ENCODE data around the gene GNG7. TPM values are rescaled to one million over a fixed set of nuclear protein-coding genes. Genes with fewer than 3 reads are reported as not detected.

The GNG7 gene
- total RNA-seq, 2 donors from 2014 or later = 12.3 to 12.4 TPM

DNA sequence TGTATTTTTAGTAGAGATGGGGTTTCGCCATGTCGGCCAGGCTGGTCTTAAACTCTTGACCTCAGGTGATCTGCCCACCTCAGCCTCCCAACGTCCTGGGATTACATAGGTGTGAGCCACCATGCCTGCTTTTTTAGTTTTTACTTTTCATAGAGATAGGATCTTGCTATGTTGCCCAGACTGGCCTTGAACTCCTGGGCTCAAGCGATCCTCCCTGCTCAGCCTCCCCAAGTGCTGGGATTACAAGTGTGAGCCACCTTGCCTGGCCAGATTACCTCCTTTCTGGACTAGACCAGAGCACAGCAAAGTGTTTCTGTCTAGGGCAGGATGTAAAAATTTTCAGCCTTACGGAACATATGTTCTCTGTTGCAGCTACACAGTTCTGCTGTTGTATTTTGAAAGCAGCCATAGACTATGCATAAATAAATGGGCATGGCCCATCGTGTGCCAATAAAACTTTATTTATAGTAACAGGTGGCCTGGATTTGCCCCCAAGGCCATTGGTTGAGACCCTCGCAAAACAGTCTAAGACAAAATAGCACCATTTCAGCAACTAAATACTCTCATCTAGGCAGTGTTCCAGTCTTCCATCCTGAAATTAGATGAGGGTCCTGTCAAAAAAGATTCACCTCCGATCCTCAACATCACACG lies 36.0 kb downstream of the GNG7 start:
- no peak overlapping the region for H3K4me3 Mint-ChIP-seq
- H3K9me3 Mint-ChIP-seq = peaks cover 18% of the 10 kb centered on the region
- no peak overlapping the region for H3K27ac ChIP-seq (ENCODE audit: low read depth, low read length)
- no peak overlapping the region for H3K27ac Mint-ChIP-seq
- TF ChIP-seq, protein P1, sequence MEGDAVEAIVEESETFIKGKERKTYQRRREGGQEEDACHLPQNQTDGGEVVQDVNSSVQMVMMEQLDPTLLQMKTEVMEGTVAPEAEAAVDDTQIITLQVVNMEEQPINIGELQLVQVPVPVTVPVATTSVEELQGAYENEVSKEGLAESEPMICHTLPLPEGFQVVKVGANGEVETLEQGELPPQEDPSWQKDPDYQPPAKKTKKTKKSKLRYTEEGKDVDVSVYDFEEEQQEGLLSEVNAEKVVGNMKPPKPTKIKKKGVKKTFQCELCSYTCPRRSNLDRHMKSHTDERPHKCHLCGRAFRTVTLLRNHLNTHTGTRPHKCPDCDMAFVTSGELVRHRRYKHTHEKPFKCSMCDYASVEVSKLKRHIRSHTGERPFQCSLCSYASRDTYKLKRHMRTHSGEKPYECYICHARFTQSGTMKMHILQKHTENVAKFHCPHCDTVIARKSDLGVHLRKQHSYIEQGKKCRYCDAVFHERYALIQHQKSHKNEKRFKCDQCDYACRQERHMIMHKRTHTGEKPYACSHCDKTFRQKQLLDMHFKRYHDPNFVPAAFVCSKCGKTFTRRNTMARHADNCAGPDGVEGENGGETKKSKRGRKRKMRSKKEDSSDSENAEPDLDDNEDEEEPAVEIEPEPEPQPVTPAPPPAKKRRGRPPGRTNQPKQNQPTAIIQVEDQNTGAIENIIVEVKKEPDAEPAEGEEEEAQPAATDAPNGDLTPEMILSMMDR (conservative IDR thresholded peaks at IDR 0.05) = no peak
- DNase-seq = no peak
- H3K4me3 ChIP-seq (ENCODE audit: low read length) = no peak overlapping the region
- 87 to 91% methylated on average over 8 to 9 of the region's 9 CpGs for WGBS, 2 experiments (ENCODE audit: insufficient coverage in 1 of 2, insufficient read length in 1 of 2)
- no peaks in the 10 kb centered on the region for H3K27me3 ChIP-seq (ENCODE audit: control insufficient read depth, insufficient read depth, low read length, poor library complexity, severe bottlenecking)
- peaks cover 7% of the 10 kb centered on the region for H3K9me3 ChIP-seq (ENCODE audit: control insufficient read depth, low read length)
- peaks cover 2% of the 10 kb centered on the region for H3K36me3 Mint-ChIP-seq (ENCODE audit: low read depth)
- no peak overlapping the region for H3K9ac ChIP-seq (ENCODE audit: extremely low read depth, low read length, poor library complexity, severe bottlenecking)
- no peaks in the 10 kb centered on the region for H3K36me3 ChIP-seq (ENCODE audit: control insufficient read depth, insufficient read depth, low read length)
- no peaks in the 10 kb centered on the region for H3K4me1 ChIP-seq (ENCODE audit: control insufficient read depth, insufficient read depth, low read length)
- H3K4me1 Mint-ChIP-seq = no peaks in the 10 kb centered on the region
- H3K27me3 Mint-ChIP-seq (ENCODE audit: insufficient read depth) = peaks cover 2% of the 10 kb centered on the region

DNA sequence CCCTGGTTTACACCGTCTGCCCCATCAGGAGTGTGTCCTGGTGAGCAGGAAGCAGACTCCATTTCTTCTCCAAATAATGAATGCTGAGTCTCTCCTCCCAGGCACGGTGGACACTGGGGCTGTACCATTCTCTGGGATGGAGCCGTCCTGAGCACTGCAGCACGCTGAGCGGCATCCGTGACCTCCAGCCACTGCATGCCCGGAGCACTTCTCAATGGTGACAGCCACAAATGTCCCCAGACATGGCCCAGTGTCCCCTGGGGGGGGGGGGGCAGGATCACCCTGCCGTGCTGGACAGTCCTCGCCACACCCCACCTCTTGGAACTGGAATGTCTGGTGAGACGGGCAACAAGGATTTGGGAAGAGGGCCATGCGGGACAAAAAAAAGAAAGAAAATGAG lies 37.4 kb downstream of the GNG7 start:
- no peak overlapping the region for H3K4me3 ChIP-seq (ENCODE audit: low read length)
- H3K36me3 ChIP-seq (ENCODE audit: control insufficient read depth, insufficient read depth, low read length) = no peaks in the 10 kb centered on the region
- no peak overlapping the region for H3K27ac Mint-ChIP-seq
- H3K36me3 Mint-ChIP-seq (ENCODE audit: low read depth) = peaks cover 2% of the 10 kb centered on the region
- H3K27ac ChIP-seq (ENCODE audit: low read depth, low read length) = no peak overlapping the region
- H3K9me3 ChIP-seq (ENCODE audit: control insufficient read depth, low read length) = peaks cover 7% of the 10 kb centered on the region
- peaks cover 2% of the 10 kb centered on the region for H3K27me3 Mint-ChIP-seq (ENCODE audit: insufficient read depth)
- TF ChIP-seq, protein P1 (conservative IDR thresholded peaks at IDR 0.05) = no peak
- no peaks in the 10 kb centered on the region for H3K27me3 ChIP-seq (ENCODE audit: control insufficient read depth, insufficient read depth, low read length, poor library complexity, severe bottlenecking)
- 92 to 96% methylated on average over 8 to 10 of the region's 11 CpGs for WGBS, 2 experiments (ENCODE audit: insufficient coverage in 1 of 2, insufficient read length in 1 of 2)
- peaks cover 19% of the 10 kb centered on the region for H3K9me3 Mint-ChIP-seq
- H3K4me1 ChIP-seq (ENCODE audit: control insufficient read depth, insufficient read depth, low read length) = no peaks in the 10 kb centered on the region
- no peak for DNase-seq
- H3K9ac ChIP-seq (ENCODE audit: extremely low read depth, low read length, poor library complexity, severe bottlenecking) = no peak overlapping the region
- H3K4me1 Mint-ChIP-seq = no peaks in the 10 kb centered on the region
- H3K4me3 Mint-ChIP-seq = no peak overlapping the region

DNA sequence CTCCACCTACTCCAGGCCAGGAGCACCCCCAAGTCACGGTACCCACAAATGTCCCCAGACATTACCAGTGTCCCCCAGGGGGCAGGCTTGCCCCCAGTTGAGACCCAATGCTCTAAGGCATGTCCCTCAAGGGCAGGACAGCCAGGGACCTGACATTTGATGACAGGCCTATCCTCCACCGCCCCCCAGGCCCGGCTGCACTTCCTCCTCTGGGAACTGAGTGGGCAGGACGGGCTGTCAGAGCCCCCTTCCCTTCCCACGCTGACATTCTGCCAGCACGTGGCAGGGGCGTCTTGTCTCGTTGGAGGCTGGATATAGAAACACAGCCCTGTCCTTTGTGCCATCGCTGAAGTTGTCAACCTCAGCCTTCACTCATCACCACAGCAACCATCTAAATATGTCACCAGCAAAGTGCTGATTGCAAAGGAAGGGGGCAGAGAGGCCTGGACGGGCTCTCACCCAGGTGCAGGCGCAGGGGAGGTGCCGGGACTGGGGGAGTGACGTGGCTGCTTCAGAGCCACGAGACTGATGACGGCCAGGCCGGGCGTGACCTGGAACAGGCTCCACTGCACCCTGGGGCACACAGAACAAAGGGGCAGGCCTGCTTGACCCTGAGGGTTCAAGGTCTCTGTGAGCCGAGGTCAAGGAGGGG lies 38.4 kb downstream of the GNG7 start:
- Mint-ChIP-seq H3K36me3 (ENCODE audit: low read depth) (no peaks in the 10 kb centered on the region), H3K27ac (no peak overlapping the region), H3K4me3 (no peak overlapping the region), H3K4me1 (no peaks in the 10 kb centered on the region), H3K27me3 (ENCODE audit: insufficient read depth) (peaks cover 2% of the 10 kb centered on the region), H3K9me3 (peaks cover 19% of the 10 kb centered on the region)
- Histone ChIP-seq H3K9me3 (ENCODE audit: control insufficient read depth, low read length) (peaks cover 7% of the 10 kb centered on the region), H3K4me1 (ENCODE audit: control insufficient read depth, insufficient read depth, low read length) (no peaks in the 10 kb centered on the region), H3K27ac (ENCODE audit: low read depth, low read length) (no peak overlapping the region), H3K27me3 (ENCODE audit: control insufficient read depth, insufficient read depth, low read length, poor library complexity, severe bottlenecking) (no peaks in the 10 kb centered on the region), H3K4me3 (ENCODE audit: low read length) (no peak overlapping the region), H3K9ac (ENCODE audit: extremely low read depth, low read length, poor library complexity, severe bottlenecking) (no peak overlapping the region), H3K36me3 (ENCODE audit: control insufficient read depth, insufficient read depth, low read length) (no peaks in the 10 kb centered on the region)
- TF ChIP-seq, protein P1 (conservative IDR thresholded peaks at IDR 0.05) = peak; percentile 13
- no peak for DNase-seq
- 75 to 85% methylated on average over 12 to 18 of the region's 18 CpGs for WGBS, 2 experiments (ENCODE audit: insufficient coverage in 1 of 2, insufficient read length in 1 of 2)
